ENCODE results near the gene TCOF1.

Gene TCOF1, protein sequence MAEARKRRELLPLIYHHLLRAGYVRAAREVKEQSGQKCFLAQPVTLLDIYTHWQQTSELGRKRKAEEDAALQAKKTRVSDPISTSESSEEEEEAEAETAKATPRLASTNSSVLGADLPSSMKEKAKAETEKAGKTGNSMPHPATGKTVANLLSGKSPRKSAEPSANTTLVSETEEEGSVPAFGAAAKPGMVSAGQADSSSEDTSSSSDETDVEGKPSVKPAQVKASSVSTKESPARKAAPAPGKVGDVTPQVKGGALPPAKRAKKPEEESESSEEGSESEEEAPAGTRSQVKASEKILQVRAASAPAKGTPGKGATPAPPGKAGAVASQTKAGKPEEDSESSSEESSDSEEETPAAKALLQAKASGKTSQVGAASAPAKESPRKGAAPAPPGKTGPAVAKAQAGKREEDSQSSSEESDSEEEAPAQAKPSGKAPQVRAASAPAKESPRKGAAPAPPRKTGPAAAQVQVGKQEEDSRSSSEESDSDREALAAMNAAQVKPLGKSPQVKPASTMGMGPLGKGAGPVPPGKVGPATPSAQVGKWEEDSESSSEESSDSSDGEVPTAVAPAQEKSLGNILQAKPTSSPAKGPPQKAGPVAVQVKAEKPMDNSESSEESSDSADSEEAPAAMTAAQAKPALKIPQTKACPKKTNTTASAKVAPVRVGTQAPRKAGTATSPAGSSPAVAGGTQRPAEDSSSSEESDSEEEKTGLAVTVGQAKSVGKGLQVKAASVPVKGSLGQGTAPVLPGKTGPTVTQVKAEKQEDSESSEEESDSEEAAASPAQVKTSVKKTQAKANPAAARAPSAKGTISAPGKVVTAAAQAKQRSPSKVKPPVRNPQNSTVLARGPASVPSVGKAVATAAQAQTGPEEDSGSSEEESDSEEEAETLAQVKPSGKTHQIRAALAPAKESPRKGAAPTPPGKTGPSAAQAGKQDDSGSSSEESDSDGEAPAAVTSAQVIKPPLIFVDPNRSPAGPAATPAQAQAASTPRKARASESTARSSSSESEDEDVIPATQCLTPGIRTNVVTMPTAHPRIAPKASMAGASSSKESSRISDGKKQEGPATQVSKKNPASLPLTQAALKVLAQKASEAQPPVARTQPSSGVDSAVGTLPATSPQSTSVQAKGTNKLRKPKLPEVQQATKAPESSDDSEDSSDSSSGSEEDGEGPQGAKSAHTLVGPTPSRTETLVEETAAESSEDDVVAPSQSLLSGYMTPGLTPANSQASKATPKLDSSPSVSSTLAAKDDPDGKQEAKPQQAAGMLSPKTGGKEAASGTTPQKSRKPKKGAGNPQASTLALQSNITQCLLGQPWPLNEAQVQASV (N-terminal part only)

DNA sequence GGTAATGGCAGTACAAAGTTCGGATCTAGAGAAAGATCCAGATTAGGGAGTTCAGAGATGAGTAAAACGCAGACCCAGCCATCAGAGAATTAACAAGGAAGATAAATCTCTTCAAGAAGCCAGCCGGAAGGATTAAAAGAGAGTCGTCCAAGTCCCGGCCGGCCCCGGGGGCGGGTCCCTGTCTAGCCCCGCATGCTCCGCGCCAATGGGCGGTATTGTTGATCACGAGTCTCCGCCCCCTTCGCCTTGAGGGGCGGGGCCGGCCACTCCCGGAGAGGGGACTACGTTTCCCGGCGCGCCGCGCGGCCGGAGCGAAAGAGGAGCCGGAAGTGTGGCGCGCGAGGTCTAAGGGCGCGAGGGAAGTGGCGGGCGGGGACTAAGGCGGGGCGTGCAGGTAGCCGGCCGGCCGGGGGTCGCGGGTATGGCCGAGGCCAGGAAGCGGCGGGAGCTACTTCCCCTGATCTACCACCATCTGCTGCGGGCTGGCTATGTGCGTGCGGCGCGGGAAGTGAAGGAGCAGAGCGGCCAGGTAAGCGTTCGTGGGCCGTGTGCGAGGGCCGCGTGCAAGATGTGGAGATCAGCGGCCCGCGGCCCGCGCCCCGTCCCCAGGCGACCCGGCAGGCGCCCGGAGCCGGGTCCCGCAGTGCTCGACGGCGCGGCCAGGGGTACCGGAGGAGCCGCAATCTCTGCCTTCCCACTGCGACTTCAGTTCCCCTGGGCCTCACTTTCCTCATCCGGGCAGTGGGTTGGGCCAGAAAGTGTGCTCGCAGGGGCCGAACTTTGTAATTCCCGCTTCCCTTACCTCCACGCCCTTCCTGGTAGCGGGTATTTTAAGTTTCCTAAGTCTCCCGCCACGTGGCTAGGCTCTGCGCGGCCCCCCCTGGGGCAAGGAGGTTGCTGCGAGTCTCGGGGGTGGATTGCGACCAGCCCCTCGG is at the start of gene TCOF1:
TSS of gene TCOF1 (plus strand) at position 372 of the 935 bp plus-strand sequence. CDS start at position 422, 50 bp downstream.
- peak; percentile 26; the same call in 1 of the 2 replicates for TF ChIP-seq GATA2 (IDR thresholded peaks at IDR 0.05; ENCODE audit: low read depth, low read length)
- no peak for TF ChIP-seq GATA3 (IDR thresholded peaks at IDR 0.05; ENCODE audit: low read depth, low read length)

DNA sequence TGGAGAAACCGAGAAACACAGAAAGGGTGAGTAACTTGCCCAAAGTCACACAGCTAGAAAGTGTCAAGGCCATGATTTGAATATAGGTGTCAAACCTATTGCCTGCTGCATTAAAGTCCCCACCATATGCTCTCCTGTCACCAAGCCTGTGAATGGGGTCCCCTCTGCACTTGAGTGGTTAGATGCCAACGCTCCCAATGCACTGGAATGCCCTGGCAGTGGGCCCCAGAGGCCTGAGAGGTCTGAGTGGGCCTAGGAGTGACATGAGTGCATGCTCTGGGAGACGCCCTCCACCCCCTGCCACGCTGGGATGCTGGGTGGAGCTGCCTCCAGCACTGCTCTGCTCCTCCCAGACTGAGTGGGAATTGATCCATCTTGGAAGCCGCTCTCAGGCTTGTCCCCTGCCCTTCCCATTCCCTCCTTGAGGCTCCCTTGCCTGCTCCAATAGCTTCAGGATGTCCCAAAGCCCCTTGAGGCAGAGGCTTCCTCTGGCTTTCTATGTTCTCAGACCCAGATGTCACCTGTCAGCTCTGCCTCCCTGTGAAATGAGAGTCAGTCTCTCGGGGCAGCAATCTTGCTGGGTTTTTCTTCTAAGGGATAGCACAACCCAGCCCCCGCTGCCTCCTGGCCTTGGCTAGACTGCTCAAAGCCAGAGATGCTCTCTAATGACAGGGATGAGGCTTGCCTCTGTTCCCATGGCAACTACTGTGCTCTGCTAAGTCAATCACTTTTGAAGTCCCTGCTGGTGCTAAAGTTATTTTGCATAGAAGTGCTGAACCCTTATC is 48.2 kb upstream of the TCOF1 start:
- no peak for TF ChIP-seq GATA3 (IDR thresholded peaks at IDR 0.05; ENCODE audit: low read depth, low read length)
- no peak for TF ChIP-seq GATA2 (IDR thresholded peaks at IDR 0.05; ENCODE audit: low read depth, low read length)

DNA sequence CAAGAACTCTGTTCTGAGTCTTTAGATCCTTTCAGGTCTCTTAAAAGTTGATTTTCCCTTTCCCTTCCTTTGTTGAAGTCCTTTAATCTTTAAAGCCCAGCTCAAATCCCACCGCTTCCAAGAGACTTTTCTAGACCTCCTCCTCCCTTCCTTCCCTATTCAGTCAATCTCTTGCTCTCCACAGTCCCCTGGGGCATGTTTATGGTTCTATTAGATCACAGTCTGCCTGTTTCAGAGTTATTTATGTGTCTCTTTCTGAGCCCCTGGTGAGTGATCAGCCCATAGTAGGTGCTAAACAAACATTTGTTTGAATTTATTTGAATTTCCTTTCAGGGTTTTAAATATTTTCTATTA is 47.6 kb upstream of the TCOF1 start:
- no peak for TF ChIP-seq GATA3 (IDR thresholded peaks at IDR 0.05; ENCODE audit: low read depth, low read length)
- TF ChIP-seq GATA2 (IDR thresholded peaks at IDR 0.05; ENCODE audit: low read depth, low read length), result no peak

GRCh38 chr5:150310246-150310645 is 47.3 kb upstream of the TCOF1 start:
- TF ChIP-seq GATA3 (IDR thresholded peaks at IDR 0.05; ENCODE audit: low read depth, low read length) (no peak), GATA2 (IDR thresholded peaks at IDR 0.05; ENCODE audit: low read depth, low read length) (no peak)

DNA sequence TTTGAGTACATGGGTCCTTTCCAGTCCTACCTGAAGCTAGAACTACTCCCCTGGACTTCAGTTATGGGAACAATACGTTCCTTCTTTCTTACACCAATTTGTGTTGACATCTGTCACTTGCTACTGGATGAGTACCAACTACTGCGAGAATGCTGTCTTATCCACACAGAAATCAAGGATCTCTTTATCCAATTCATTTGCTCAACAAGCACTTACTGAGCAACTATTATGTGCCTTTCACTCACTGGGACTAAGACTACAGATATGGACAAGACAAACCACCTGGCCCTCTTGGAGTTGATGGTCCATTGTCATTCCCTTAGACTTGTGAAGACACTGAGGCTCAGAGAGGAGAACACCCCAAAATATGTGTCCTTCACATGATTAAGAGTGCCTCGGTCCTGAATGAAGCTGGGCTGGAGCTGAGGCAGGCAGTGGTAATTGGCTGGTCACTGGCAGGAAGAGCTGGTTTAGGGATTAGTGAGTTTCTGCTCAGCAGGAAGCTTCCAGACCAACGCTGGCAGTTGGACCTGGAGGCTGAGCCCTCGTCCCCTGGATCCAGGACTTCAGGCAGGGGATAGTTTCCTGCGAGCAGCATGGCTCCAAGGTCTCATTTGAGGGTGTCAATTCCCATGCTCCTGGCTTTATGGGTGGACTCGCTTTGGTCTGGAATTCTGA is 46.3 kb upstream of the TCOF1 start:
- TF ChIP-seq GATA2 (IDR thresholded peaks at IDR 0.05; ENCODE audit: low read depth, low read length), result no peak
- no peak for TF ChIP-seq GATA3 (IDR thresholded peaks at IDR 0.05; ENCODE audit: low read depth, low read length)

- TF ChIP-seq GATA3 (IDR thresholded peaks at IDR 0.05; ENCODE audit: low read depth, low read length), result no peak
- no peak for TF ChIP-seq GATA2 (IDR thresholded peaks at IDR 0.05; ENCODE audit: low read depth, low read length)
Measured at GRCh38 chr5:150312518-150312917, 45.0 kb upstream of the TCOF1 start.

DNA sequence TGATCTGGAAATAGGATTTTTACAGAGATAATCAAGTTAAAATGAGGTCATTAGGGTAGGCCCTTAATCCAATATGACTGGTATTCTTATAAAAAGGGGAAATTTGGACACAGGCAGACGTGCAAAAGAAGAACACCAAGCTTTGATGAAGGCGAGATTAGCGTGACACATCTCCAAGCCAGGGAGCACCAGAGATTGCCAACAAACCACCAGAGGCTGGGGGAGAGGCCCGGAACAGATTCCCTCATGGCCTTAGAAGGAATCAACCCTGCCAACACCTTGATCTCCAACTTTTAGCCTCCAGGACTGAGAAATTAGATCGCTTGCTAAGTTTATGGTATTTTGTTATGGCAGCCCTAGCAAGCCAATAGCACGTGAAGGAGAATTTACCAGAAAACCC is 44.0 kb upstream of the TCOF1 start:
- no peak for TF ChIP-seq GATA2 (IDR thresholded peaks at IDR 0.05; ENCODE audit: low read depth, low read length)
- no peak for TF ChIP-seq GATA3 (IDR thresholded peaks at IDR 0.05; ENCODE audit: low read depth, low read length)

- TF ChIP-seq GATA3 (IDR thresholded peaks at IDR 0.05; ENCODE audit: low read depth, low read length) (no peak), GATA2 (IDR thresholded peaks at IDR 0.05; ENCODE audit: low read depth, low read length) (no peak)
Measured at GRCh38 chr5:150313921-150314716, 43.4 kb upstream of the TCOF1 start.

DNA sequence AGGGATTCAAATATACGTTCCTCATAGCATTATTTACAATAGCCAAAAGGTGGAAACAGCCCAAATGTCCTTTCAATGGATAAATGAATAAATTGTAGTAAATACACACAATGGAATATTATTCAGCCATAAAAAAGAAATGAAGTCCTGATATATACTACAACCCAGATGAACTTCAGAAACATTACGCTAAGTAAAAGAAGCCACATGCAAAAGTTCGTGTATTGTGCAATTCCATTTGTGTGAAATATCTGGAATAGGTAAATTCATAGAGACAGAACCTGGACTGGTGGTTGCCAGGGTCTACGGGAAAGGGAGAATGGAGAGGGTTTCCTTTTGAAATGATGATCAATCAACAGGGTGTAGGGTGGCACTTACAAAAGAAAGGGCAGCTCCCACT is 42.3 kb upstream of the TCOF1 start:
- TF ChIP-seq GATA2 (IDR thresholded peaks at IDR 0.05; ENCODE audit: low read depth, low read length), result no peak
- no peak for TF ChIP-seq GATA3 (IDR thresholded peaks at IDR 0.05; ENCODE audit: low read depth, low read length)

GRCh38 chr5:150316320-150316719 is 41.2 kb upstream of the TCOF1 start:
- TF ChIP-seq GATA3 (IDR thresholded peaks at IDR 0.05; ENCODE audit: low read depth, low read length), result no peak
- TF ChIP-seq GATA2 (IDR thresholded peaks at IDR 0.05; ENCODE audit: low read depth, low read length), result no peak
